Measurements from ENCODE around the gene ULK3.

DNA sequence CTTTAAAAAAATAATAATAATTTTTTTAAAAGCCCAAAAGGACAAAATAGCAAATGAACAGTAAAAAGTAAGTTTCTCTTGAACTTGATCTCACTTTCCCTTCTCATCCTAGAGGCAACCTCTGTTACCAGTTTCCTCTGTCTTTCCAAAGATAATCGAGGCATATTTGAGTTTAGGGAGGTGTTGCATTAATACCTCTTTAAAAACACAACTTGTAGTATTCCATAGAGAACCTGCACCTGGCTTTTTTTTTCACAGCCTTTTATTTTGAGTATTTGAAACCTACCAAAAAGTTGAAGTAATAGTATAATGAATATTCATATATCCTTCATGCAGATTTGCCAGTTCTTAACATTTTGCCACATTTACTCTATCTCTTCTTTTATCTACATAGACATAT lies 51.9 kb downstream of the ULK3 start:
- TF ChIP-seq, protein P1, sequence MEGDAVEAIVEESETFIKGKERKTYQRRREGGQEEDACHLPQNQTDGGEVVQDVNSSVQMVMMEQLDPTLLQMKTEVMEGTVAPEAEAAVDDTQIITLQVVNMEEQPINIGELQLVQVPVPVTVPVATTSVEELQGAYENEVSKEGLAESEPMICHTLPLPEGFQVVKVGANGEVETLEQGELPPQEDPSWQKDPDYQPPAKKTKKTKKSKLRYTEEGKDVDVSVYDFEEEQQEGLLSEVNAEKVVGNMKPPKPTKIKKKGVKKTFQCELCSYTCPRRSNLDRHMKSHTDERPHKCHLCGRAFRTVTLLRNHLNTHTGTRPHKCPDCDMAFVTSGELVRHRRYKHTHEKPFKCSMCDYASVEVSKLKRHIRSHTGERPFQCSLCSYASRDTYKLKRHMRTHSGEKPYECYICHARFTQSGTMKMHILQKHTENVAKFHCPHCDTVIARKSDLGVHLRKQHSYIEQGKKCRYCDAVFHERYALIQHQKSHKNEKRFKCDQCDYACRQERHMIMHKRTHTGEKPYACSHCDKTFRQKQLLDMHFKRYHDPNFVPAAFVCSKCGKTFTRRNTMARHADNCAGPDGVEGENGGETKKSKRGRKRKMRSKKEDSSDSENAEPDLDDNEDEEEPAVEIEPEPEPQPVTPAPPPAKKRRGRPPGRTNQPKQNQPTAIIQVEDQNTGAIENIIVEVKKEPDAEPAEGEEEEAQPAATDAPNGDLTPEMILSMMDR (IDR thresholded peaks at IDR 0.05; ENCODE audit: low read depth, low read length, poor library complexity, severe bottlenecking), result no peak
- TF ChIP-seq EZH2phosphoT487 (IDR thresholded peaks at IDR 0.05; ENCODE audit: borderline replicate concordance, low read length), result no peak
